SJCRH30 (cell line): ENCODE results near the gene IGFN1. TPM values are rescaled to one million over a fixed set of nuclear protein-coding genes. Genes with fewer than 3 reads are reported as not detected.
"Not testable (repeated sequence)": the region's sequence is repeated elsewhere in the genome, so short reads cannot be mapped to it uniquely, and the experiment has no call there.

ENCODE experiments used
- DNase-seq, 2 experiments: peaks; one replicate each; pipeline ENCODE4 v3.0.0-alpha.2; 2015 to 2020
- H3K27ac ChIP-seq: fragments of 250-450 bp; sonication (Bioruptor Pico); 2 replicates; pipeline ENCODE4 v1.5.1; 2020; ENCODE audit warnings: mild to moderate bottlenecking, moderate library complexity
- H3K27me3 ChIP-seq: fragments of 250-450 bp; sonication (Bioruptor Pico); 2 replicates; pipeline ENCODE4 v1.5.1; 2020; ENCODE audit warnings: mild to moderate bottlenecking, moderate library complexity
- H3K36me3 ChIP-seq: fragments of 250-450 bp; sonication (Bioruptor Pico); 2 replicates; pipeline ENCODE4 v1.5.1; 2020; ENCODE audit warnings: mild to moderate bottlenecking, moderate library complexity
- H3K4me1 ChIP-seq: fragments of 250-450 bp; sonication (Bioruptor Pico); 2 replicates; pipeline ENCODE4 v1.5.1; 2020; ENCODE audit warnings: mild to moderate bottlenecking, moderate library complexity
- H3K4me3 ChIP-seq: fragments of 250-450 bp; sonication (Bioruptor Pico); 2 replicates; pipeline ENCODE4 v1.5.1; 2020; ENCODE audit warnings: mild to moderate bottlenecking, moderate library complexity
- H3K9me3 ChIP-seq: fragments of 250-450 bp; sonication (Bioruptor Pico); replicated peaks from 2 replicates; pipeline ENCODE4 v1.5.1; 2020; ENCODE audit warnings: mild to moderate bottlenecking, moderate library complexity
- total RNA-seq: library from RNA; depleted of rRNA; stranded (reverse); fragments of >200 nt; shearing (Covaris generic); gene quantifications from 2 replicates; pipeline ENCODE4 v1.2.3, GENCODE V29; 2014

The IGFN1 gene
- total RNA-seq, 1 experiment from 2014 or later: not detected

DNA sequence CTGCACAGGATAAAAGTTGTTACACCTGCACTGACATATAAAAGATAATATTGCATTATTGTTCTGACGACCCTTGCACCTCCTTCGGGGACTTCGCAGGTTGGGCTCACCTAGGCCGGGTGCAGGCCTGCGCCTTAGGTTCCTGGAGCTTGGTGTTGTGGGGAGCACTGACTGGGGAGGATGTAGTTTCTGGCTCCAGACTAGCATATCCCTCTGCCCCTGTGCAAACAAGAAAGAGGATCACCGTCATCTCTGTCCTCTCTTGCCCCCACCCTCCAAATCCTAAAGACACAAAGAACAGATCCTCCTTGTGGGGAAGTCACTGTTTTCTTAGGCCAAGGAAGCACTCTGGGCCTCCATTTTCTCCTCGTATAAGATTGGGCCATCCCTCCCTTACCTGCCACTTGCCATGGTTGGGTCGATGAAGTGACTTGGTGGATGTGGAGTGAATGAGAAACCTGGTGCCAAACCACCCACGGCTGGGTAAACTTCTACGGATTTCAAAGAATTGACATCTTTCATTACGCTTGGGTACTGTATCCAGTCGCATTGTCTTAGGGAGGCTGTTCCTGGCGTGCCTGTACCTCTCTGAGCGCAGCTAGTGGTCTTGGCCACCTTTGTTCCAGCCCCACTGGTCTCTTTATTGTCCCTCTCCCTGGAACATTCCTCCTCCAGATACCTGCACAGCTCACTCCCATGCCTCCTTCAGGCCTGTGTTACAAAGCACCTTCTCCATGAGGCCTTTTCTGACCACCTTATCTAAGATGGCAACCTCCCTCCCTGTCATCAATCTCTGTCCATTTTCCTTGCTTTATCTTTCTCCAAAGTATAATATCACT lies 58.3 kb downstream of the IGFN1 start:
- DNase-seq: no peak
- Histone ChIP-seq H3K4me1 (no peaks in the 10 kb centered on the region), H3K27me3 (no peaks in the 10 kb centered on the region), H3K4me3 (no peak overlapping the region), H3K27ac (no peak overlapping the region), H3K9me3 (no peaks in the 10 kb centered on the region), H3K36me3 (no peaks in the 10 kb centered on the region)

DNA sequence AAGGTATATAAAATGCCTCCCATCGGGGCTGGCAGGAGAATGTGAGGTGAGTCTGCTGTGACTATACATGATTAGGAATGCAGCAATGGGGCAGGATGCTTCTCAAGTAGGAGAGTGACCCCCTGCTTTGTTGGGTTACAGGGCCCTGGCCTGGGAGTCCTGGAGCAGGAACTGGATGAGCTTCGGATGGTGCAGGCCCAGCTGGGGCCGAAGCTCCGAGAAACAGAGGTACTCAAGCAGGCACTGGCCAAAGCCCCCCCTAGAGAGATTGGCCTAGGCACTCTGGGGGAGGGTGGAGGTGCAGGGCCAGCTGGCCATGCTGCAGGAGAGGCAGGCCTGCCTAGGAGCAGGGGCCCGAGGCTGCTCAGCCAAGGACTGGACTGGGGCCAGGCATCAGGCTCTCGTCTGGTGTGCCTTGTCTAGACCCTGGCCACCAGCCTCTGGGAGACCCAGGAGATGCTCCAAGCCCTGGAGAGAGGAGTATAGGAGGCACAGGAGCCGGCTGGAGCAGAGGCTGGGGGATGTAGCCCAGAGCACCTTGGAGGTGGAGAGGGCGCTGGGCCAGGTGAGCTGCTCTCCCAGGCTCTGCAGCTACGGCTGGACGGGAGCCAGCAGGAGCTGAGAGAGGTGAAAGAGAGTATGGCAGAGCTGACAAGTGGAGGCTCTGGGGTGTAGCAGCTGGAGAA lies 59.8 kb downstream of the IGFN1 start:
- H3K9me3 ChIP-seq: no peaks in the 10 kb centered on the region
- no peak overlapping the region for H3K4me3 ChIP-seq
- DNase-seq: no peak
- H3K4me1 ChIP-seq: no peaks in the 10 kb centered on the region
- H3K27me3 ChIP-seq: no peaks in the 10 kb centered on the region
- H3K36me3 ChIP-seq: no peaks in the 10 kb centered on the region
- H3K27ac ChIP-seq: no peak overlapping the region

DNA sequence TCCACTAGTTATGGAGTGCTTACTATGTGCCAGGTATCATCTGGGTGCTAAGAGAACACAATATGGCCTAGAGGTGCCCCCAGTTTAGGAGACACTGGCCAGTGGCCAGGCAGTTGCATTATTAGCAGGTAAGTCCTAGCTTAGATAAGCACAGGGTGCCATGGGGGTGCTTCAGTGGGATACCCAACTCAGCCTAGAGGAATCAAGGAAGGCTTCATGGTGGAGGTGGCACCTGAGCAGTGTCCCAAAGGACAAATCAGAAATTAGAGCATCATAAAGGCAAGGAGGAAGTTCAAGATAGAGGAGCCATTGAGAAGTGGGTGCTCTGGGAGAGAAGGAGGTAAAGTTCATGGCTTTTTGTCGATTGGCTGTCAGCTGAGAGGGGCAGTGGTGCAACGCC lies 60.8 kb downstream of the IGFN1 start:
- Histone ChIP-seq H3K27ac (no peak overlapping the region), H3K9me3 (no peaks in the 10 kb centered on the region), H3K36me3 (no peaks in the 10 kb centered on the region), H3K27me3 (no peaks in the 10 kb centered on the region), H3K4me3 (no peak overlapping the region), H3K4me1 (no peaks in the 10 kb centered on the region)
- DNase-seq: no peak

DNA sequence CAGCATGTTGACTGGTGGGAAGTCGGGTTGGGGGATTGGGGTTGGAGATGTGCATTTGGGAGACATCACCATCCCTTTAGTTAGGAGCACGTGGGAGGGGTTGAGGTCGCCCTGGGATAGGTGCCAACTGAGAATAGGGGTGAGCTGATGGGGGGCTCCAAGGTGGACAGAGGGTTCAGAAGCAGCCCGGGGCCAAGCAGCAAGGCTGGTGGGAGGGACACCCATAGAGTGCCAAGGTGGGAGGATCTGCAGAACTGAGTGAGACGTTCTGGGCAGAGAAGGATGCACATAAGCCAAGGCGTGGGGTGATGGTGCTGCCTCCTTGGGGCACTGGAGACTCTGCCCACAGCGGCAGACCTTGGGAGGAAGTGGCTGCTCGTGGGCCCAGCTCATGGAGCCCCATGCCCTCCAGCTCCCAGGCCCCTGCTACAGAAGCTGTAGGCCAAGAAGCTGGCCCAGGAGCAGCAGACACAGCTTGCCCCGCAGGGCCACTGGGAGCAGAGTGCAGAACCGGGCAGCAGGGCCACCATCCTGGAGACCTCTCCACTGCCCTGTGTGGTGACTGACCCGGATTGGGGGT lies 61.3 kb downstream of the IGFN1 start:
- Histone ChIP-seq H3K27ac (no peak overlapping the region), H3K27me3 (no peaks in the 10 kb centered on the region), H3K36me3 (no peaks in the 10 kb centered on the region), H3K9me3 (no peaks in the 10 kb centered on the region), H3K4me3 (no peak overlapping the region), H3K4me1 (no peaks in the 10 kb centered on the region)
- no peak for DNase-seq

DNA sequence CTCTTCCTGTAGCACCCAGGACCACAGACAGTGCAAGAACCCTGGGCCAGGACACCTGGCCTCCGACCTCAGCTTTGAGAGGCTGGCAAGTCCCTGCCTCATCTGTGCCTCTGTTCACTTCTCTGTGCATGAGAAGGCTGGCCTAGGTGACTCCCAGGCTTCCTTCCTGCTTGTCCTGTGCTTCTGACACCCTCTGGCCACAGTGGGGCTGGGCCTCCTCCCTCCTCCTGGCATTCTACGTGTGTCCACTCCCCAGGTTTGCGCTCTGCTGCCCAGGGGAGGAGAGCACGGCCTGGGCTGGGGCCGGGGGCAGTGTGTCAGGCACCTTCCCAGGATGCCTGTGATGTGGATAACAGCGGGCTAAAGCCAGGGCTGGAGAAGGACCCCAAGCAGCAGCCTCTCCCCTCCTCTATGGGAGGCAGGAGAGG lies 62.3 kb downstream of the IGFN1 start:
- Histone ChIP-seq H3K36me3 (no peaks in the 10 kb centered on the region), H3K9me3 (no peaks in the 10 kb centered on the region), H3K27me3 (no peaks in the 10 kb centered on the region), H3K27ac (no peak overlapping the region), H3K4me1 (no peaks in the 10 kb centered on the region), H3K4me3 (no peak overlapping the region)
- no peak for DNase-seq

DNA sequence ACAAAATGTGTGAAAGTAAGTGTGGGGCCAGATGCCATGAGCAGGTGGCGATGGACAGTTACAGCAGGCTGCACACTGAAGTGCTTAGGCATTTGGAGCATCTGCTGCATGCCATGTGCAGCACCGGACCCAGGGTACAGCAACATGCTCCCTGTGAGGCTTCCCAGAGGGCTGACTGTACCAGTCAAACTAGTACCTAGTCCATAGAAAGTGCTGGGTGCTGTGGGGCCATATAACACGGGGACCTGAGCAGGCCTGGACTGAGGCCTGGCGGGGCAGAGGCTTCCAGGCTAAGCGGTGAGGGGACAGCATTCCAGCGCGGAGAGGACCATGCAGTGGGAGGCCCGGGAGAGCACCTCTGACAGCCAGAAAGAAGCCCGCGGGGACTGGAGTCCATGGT lies 62.8 kb downstream of the IGFN1 start:
- no peaks in the 10 kb centered on the region for H3K36me3 ChIP-seq
- DNase-seq: no peak

DNA sequence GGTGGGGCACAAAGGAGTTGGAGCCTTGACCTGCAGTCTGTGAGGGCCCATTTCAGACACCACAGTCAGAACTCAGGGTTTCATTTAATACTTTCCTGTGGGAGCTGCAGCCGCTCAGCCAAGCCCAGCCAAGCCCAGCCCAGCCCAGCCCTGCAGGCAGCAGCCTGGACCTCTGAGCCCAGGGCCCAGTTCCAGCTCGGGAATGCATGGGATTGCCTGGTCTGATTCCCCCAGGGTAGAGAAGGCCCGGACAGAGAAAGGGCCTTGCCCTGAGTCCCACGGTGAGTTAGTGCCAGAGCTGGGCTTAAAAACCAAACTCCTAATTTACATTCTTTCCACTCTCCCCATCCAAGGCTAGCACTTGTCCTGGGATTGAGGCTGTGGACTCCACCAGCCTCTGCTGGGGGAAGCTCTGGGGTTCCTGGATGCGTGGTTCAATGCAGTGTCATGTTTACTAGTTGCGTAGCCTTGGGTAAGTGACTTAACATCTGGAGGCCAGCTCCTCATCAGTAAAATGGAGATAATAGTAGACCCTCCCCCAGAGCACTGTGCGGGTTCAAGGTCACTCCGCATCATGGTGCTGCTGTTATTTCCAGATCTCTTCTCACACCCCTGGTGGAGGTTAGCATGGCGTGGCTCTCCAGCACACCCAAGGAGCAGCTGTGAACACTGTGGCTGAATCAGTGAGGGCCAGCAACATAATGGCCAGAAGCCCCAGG lies 63.4 kb downstream of the IGFN1 start:
- Histone ChIP-seq H3K27ac (no peak overlapping the region), H3K4me3 (no peak overlapping the region), H3K9me3 (no peaks in the 10 kb centered on the region), H3K36me3 (no peaks in the 10 kb centered on the region), H3K4me1 (no peaks in the 10 kb centered on the region), H3K27me3 (no peaks in the 10 kb centered on the region)
- no peak for DNase-seq

More for the DNA sequence above, 62.8 kb downstream of the IGFN1 start:
- H3K4me1 ChIP-seq: no peaks in the 10 kb centered on the region
- no peak overlapping the region for H3K4me3 ChIP-seq
- no peak overlapping the region for H3K27ac ChIP-seq
- H3K27me3 ChIP-seq: no peaks in the 10 kb centered on the region
- H3K9me3 ChIP-seq: no peaks in the 10 kb centered on the region

DNA sequence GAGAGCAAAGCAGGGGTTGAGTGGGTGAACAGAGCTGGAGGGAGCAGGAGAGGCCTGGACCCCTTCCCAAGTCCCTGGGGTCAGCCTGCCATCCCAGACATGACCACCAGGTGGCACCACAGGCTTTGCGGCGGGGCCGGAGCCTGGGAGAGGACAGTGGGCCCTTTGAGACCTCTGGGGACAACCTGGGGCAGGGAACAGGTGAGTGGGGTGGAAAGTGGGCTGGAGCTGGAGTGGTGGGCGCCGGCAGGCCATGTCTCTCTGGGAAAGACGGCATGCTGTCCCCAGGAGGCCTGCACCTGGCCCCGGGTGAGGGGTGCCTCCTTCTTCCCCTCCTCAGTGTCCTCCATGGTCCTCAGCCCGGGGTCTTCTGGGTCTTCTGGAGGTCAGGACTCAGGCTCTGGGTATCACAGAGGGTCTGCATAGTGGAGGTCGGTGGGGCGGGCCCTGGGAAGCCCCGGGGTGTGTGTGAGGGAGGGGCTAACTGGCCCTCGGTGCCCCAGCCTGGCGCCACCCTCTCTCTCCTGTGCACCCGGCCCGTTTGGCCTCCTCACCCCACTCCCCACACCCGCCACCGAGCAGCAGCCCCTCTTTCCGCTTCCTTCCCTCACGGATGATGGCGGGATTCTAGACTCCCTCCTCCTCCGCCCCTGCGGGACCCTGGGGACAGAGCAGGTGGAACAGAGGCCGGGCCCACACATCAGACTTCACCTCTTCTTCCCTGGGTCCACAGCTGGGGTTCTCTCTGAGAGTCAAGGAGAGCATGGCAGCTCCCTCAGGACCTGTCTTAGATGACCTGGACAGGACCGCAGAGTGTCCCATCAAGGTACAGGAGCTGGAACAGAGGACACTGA lies 64.2 kb downstream of the IGFN1 start:
- Histone ChIP-seq H3K9me3 (no peaks in the 10 kb centered on the region), H3K4me1 (0 out of 2 replicates have a peak, but pooled peaks cover under 1% of the 10 kb centered on the region), H3K36me3 (no peaks in the 10 kb centered on the region), H3K27ac (no peak overlapping the region), H3K27me3 (no peaks in the 10 kb centered on the region), H3K4me3 (no peak overlapping the region)
- DNase-seq: peak; percentile 75 to 82

DNA sequence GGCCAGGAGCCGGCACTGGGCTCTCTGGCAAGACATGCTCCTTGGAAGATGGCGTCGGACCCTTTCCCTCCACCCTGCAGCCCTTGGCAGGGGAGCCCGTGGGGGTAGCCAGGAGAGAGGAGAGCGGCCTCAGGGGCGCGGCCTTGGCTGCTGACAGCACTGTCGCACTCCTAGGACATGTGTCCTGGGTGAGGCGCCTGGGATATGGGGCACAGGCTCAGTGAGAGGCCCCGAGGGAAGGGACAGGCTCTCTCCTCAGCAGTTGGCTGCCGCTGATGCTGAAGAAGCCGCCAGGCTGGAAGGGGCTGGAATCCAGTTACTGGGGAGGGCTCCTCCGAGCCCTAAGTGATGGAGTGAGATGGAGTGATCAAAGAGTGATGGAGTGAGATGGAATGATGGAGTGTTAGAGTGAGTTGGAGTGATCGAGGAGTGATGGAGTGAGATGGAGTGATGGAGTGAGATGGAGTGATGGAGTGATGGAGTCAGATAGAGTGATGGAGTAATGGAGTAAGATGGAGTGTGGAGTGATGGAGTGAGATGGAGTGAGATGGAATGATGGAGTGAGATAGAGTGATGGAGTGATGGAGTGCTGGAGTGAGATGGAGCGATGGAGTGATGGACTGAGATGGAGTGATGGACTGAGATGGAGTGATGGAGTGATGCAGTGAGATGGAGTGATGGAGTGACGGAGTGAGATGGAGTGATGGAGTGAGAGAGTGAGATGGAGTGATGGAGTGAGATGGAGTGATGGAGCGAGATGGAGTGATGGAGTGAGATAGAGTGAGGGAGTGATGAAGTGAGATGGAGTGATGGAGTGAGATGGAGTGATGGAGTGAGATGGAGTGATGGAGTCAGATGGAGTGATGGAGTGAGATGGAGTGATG lies 65.1 kb downstream of the IGFN1 start:
- no peaks in the 10 kb centered on the region for H3K36me3 ChIP-seq

DNA sequence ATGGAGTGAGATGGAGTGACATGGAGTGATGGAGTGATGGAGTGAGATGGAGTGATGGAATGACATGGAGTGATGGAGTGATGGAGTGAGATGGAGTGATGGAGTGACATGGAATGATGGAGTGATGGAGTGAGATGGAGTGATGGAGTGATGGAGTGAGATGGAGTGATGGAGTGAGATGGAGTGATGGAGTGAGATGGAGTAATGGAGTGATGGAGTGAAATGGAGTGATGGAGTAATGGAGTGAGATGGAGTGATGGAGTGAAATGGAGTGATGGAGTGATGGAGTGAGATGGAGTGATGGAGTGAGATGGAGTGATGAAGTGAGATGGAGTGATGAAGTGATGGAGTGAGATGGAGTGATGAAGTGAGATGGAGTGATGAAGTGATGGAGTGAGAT lies 67.5 kb downstream of the IGFN1 start:
- DNase-seq, H3K9me3 ChIP-seq, H3K4me3 ChIP-seq, H3K27ac ChIP-seq, H3K36me3 ChIP-seq, H3K27me3 ChIP-seq, H3K4me1 ChIP-seq: not testable (repeated sequence)

More for the DNA sequence above, 65.1 kb downstream of the IGFN1 start:
- Histone ChIP-seq H3K4me1 (0 out of 2 replicates have a peak, but pooled peaks cover 4% of the 10 kb centered on the region), H3K27me3 (no peaks in the 10 kb centered on the region), H3K9me3 (no peaks in the 10 kb centered on the region), H3K4me3 (no peak overlapping the region), H3K27ac (no peak overlapping the region)
- DNase-seq: no peak

DNA sequence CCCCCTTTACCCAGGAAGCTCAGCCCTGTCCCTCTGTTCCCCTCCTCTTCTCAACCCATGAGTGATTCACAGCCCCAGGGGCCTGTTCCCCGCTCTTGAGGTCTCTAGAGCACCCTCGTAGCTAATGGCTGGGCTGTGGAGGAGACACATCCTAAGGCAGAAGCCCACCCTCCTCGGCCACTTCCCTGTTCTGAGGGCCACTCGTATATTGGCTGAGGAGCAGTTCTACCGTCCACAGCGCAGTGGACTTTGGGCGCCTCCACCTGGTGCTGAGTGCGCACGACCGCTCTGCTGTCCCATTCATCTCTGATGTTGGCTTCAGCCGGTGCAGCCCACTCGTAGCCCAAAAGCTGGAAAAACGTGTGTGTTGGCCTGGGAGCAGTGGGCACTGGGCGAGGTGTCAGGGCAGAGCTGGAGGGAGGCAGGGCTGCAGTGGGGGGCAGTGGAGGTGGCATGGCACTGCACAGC lies 68.2 kb downstream of the IGFN1 start:
- no peak overlapping the region for H3K27ac ChIP-seq
- no peak for DNase-seq

DNA sequence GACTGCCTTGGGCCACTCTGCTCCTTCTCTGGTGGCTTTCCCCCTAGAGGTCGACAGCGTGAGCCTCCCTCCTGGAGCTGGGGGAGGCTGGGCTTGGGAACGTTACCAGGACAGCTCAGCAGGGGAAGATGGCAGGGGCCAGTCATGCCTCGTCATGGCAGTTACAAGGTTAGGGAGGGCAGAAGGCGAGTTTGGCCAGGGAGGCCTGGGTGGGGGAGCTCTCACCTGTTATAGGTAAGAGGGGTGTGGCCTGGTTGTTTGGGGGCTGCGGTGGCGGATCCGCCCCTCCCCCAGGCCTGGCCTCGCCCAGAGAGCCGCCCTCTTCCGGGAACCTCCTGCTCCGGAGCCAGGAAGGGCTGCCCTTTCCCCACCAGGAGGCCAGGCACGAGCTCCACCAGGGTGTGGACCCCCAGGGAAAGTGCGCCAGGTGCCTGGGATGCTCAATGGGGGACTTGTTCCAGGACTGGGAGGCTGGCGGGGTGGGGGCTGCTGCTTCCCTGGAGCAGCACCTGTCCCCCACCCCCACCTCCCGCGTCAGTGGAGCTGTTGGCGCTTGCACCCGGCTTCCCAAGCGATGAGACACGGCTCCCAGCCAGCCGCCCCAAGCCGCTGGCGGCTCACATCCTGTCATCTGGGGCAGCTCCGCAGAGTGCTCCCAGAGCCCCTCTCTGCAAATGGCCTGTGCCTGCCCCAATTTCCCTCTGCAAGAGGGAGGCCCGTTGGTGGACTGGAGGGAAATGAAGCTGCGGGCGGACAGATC lies 69.0 kb downstream of the IGFN1 start:
- Histone ChIP-seq H3K4me1 (0 out of 2 replicates have a peak, but pooled peaks cover 4% of the 10 kb centered on the region), H3K4me3 (no peak overlapping the region), H3K36me3 (no peaks in the 10 kb centered on the region), H3K27me3 (no peaks in the 10 kb centered on the region), H3K27ac (no peak overlapping the region), H3K9me3 (no peaks in the 10 kb centered on the region)
- peak in 1 of 2 experiments; percentile 47 for DNase-seq

More for the DNA sequence above, 68.2 kb downstream of the IGFN1 start:
- Histone ChIP-seq H3K36me3 (no peaks in the 10 kb centered on the region), H3K27me3 (no peaks in the 10 kb centered on the region), H3K4me3 (no peak overlapping the region), H3K4me1 (0 out of 2 replicates have a peak, but pooled peaks cover 4% of the 10 kb centered on the region), H3K9me3 (no peaks in the 10 kb centered on the region)
